GM19035 (cell line): ENCODE results near the gene WWOX.

Source experiments
- ATAC-seq: cut with Tn5 transposase; IDR thresholded peaks from one replicate; pipeline ENCODE4 v1.9.1; 2021; ENCODE audit not compliant: unreplicated experiment

Gene WWOX

GRCh38 chr16:78812582-78812981, 713.1 kb downstream of the WWOX start:
- no peak for ATAC-seq

GRCh38 chr16:78813661-78814311, 714.3 kb downstream of the WWOX start:
- no peak for ATAC-seq

DNA sequence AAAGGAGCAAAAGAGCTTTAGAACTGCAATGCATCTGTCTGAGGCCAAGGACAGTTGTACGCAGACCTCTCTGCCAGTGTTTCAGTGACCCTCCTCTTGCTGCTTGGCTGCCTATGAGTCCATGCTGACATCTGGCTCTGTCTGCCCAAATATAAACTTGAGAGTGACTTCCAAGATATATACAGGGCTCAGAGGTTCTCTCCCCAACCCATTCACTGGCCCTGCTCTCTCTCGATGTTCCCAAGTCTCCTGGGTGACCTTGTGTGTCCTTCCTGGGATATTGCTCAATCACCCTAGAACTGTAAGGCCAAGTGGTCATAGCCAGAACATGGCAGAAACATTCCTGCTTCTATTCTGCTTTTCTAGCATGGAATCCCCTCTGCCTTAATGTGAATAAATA, 716.3 kb downstream of the WWOX start:
- no peak for ATAC-seq

DNA sequence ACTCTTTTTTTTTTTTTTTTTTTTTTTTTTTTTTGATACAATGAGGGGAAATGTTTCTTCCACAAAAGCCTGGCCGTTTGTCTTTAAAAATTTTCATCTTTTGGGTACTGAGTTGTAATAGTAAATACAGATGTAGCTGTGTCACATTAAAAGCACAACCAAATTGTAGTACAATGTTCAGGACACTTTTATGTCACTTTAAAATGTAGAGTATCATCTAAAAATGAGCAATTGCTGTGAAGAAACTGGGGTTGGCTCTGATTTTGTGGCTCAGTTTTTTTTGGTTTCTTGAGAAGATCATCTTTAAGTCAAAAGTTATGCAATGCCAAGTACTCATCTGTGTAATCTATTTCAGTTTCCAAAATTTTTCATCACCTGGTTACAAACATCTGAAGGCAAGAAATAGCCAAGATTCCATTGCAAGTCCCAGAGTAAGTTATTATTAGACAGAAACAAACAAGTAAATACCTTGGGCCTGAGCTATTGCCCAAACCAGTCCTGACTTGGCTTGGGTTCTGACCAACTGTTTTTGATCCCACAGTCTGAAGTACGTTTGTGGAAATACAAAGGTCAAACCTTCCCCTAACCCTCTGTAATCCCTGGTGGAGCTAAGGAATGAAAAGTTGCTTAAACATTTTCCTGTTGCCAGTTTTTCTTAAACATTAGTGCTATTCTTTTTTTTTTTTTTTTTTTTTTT, 717.2 kb downstream of the WWOX start:
- ATAC-seq = no peak

DNA sequence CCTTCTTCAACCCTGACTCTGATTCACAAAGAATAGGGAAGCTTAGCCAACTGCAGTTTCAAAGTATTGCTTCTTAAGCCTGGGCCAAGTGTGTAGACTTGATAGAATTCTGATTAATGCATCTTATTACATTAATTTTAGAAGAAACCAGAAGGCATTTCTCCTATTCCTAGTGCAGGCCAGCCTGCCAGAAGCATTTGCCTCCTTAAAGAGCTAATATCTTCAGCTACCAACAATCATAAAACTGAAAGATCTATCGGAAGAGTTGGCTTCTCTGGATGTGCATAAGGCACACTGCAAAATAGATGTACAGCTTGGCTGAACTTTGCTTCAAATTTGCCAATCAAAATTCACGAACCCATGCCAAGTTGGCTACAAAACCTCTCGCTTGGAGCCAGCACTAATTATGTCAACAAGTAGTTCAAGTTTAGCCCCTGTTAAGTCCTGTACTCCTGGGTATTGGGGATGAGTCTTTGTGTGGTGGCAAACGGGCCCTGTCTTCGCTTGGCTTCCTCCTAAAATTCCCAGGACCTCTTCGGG, 717.8 kb downstream of the WWOX start:
- ATAC-seq = no peak

GRCh38 chr16:78821335-78821734, 721.9 kb downstream of the WWOX start:
- no peak for ATAC-seq

DNA sequence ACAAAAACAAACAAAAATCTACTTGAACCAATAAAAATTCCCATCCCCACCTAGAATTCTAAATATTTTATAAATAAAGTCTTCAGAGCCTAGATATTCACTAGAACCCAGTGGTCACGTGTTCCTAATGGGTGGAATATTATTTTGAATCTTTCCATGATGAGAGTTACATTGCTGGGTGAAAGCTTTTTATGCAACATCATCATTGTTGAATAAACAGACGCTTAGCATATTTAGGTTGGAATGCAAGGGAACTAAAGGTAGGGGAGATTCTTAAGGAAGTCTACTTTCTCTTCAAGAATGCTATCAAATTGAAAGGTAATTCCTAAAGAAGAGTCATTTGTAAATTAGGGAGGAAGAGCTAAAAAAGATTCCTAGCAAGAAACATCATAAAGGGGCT, 723.1 kb downstream of the WWOX start:
- no peak for ATAC-seq

- ATAC-seq = no peak
These were observed 723.6 kb downstream of the WWOX start for GRCh38 chr16:78823027-78823426.

GRCh38 chr16:78829280-78829679, 729.8 kb downstream of the WWOX start:
- no peak for ATAC-seq

- ATAC-seq = no peak
These were observed 731.1 kb downstream of the WWOX start for GRCh38 chr16:78830599-78830998.

DNA sequence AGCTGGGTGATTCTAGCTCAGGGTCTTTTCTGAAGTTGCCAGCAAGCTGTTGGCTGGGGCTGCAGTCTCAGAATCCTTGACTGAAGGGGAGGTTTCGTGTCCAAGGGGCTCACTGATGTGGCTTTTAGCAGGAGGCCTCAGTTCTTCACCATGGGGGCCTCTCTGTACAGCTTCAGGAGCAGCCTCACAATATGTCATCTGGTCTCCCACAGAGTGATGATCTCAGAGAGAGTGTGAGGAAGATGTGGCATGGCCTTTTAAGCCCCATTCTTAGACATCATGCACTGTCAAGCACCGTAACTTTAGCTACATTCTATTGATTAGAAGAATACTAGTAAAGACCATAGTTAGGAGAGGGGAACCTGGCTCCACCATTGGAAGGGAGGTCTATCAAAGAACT, 732.6 kb downstream of the WWOX start:
- no peak for ATAC-seq

- no peak for ATAC-seq
These were observed 737.5 kb downstream of the WWOX start for GRCh38 chr16:78836802-78837491.

- no peak for ATAC-seq
These were observed 738.3 kb downstream of the WWOX start for GRCh38 chr16:78837706-78838105.

DNA sequence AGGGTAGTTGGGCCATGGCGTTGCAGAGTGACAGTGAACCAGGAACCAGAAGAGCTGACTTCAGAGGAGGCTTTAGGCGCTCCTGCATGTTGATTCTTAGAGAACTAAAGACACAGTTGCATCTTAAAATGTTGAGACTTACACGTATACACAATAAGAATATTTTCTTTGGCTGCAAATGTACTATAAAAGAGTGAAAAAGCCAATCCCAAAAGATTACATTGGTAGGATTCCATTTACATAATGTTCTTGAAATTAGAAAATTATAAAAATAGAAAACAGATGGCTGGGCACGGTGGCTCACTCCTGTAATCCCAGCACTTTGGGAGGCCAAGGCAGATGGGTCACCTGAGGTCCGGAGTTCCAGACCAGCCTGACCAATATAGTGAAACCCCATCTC, 738.8 kb downstream of the WWOX start:
- no peak for ATAC-seq

DNA sequence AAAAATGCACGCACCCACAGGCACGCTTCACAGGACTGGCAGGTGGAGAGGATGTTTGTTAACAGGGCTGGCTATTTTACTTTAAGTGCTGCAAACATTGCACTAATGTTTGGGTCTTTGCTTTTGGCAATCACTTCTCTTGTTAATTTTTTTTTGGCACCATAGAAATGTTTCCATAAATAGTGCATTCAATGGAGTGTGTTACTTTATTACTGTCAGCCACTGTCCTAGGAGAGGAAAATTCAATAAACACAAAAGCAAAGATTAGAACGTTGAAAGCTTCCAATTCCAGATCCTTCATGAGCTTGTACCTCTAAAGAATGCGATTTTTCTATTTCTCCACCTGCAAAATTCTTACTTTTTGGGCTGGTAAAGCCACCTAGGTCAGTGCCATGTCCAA, 743.5 kb downstream of the WWOX start:
- ATAC-seq = no peak

- no peak for ATAC-seq
These were observed 744.5 kb downstream of the WWOX start for GRCh38 chr16:78843978-78844377.

GRCh38 chr16:78844682-78845081, 745.2 kb downstream of the WWOX start:
- ATAC-seq = no peak

DNA sequence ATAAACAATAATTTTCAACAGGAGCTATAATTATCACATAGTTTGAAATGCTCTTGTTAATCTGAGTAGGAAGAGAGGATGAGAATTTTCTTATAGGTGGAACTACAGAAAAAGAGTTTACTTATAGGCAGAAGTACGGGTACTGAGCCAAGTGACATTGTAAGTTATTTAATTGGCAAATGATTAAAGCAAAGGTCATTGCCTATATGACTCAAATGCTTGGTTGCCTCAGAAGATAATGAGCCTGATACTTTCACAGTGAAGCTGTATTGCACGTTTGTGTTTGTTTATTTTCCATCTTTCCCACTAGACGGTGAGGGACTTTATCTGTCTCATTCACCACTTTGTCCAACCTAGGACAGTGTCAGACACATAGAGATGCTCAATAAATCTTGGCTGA, 751.8 kb downstream of the WWOX start:
- ATAC-seq = no peak

DNA sequence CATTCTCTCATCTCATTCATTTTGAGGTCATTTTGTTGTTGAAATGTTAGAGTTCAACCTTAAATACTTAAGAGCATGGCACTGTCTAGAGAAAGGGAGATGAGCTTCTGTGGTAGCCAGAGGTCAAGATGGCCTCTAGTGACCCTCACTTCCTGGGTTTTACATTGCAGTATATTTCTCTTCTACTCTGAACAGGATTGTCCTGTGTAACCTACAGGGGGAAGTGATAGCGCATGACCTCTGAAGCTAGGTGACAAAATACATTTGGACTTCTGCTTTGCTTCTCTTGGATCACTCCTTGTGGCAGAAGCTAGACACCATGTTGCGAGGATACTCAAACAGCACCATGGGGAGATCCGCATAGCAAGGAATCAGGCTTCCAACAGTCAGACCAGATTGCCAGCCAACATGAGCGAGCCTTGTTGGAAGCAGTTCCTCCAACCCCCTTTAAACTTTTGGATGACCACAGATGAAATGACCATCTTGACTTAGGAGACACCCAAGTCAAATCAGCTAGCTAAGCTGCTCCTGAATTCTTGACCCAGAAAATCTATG, 752.7 kb downstream of the WWOX start:
- no peak for ATAC-seq

DNA sequence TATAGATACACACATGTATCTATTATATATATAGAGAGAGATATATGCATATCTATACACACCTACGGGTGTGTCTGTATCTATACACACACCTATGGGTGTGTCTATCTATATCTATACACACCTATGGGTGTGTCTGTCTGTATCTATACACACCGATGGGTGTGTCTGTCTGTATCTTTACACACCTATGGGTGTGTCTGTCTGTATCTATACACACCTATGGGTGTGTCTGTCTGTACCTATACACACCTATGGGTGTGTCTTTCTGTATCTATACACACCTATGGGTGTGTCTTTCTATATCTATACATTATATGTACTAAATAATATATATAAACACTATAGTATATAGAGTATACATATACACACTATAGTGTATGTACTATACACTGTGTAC, 762.6 kb downstream of the WWOX start:
- ATAC-seq = no peak

DNA sequence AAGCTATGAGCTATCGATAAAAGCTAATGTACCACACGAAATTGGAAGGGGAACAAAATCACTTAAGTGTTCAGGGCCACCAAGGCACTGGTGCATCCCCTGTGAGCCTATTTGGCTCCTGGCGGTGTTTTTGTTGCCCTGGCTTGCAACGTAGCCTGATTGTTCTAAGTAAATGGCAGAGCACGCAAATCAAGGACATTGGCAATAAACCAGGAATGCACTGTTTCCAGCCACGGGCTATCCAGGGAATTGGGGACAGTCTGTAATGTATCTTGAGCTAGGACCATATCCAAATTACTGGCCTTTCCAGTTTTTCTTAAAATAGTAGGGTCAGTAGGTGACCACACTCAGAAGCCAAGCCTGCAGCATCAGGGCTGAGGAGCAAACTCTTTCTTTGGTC, 767.1 kb downstream of the WWOX start:
- ATAC-seq = no peak

DNA sequence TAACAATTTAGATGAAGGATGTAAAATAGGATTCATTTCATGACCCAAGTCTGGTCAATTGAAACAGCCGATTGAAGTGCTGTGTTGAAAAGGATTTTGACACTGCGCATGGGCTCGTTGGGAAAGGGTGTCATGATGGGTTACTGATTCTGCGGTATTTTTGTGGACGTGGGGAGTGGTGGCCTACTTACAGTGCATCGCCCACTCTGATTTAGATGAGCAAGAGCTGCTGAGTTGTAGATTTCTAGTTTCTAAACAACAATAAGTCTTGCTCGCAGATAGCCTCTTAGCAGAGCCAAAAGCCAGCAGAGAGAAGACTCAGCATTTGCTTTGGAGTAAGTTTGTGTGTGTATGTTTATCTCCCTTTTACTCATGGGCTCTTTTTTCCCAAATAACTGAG, 770.0 kb downstream of the WWOX start:
- no peak for ATAC-seq
